Ectodermal cell (in vitro differentiated cells): Measurements from ENCODE around the gene GPX7.
"Not testable (repeated sequence)": the region's sequence is repeated elsewhere in the genome, so short reads cannot be mapped to it uniquely, and the experiment has no call there.

Experiments used
- H3K27ac ChIP-seq: 2 replicates; pipeline ENCODE4 v1.7.0; 2013; ENCODE audit warnings: mild to moderate bottlenecking, low read depth, low read length; ENCODE audit not compliant: insufficient read depth, poor library complexity, severe bottlenecking
- H3K27me3 ChIP-seq: 2 replicates; pipeline ENCODE4 v1.7.0; 2013; ENCODE audit warnings: mild to moderate bottlenecking, low read length; ENCODE audit not compliant: insufficient read depth, control insufficient read depth, poor library complexity, severe bottlenecking
- H3K36me3 ChIP-seq: one replicate; pipeline ENCODE4 v1.7.0; 2013; ENCODE audit warnings: low read length; ENCODE audit not compliant: control insufficient read depth, insufficient read depth
- H3K4me1 ChIP-seq: one replicate; pipeline ENCODE4 v1.7.0; 2013; ENCODE audit warnings: low read length; ENCODE audit not compliant: control insufficient read depth, insufficient read depth
- H3K4me3 ChIP-seq: 2 replicates; pipeline ENCODE4 v1.7.0; 2013; ENCODE audit warnings: low read depth, low read length, control low read depth; ENCODE audit not compliant: insufficient read depth
- H3K9me3 ChIP-seq: 2 replicates; pipeline ENCODE4 v1.7.0; 2013; ENCODE audit warnings: mild to moderate bottlenecking, low read length, moderate library complexity; ENCODE audit not compliant: control insufficient read depth
- WGBS, 2 experiments: methylation state at CpG; one replicate each; pipeline ENCODE4 v1.1.7; 2013; ENCODE audit warnings: missing lambda C conversion rate in 2 of 2; 5-methylcytosine and 5-hydroxymethylcytosine counted together

The GPX7 gene

DNA sequence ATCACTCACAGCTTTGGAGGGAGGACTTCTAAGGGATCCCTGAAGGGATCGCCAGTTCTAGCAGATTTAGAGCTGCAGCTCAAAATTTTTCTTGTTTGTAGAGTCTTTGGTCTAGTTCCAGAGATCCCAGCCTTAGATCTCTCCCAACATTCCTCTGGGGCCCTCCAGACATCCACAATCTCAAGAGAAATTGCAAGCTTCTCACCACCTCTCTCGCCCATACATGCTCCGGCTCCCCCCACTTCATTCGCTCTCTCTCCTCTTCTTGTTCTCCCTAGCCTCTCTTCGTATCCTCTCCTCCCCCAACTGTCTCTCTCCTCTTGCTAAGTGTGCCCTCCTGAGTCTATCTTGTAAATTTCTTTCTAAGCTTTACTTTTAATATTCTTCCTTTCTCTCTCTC, 34.2 kb upstream of the GPX7 start:
- no peak overlapping the region for H3K4me3 ChIP-seq
- WGBS, 2 experiments = 66 to 69% methylated on average over 5 of the region's 5 CpGs

DNA sequence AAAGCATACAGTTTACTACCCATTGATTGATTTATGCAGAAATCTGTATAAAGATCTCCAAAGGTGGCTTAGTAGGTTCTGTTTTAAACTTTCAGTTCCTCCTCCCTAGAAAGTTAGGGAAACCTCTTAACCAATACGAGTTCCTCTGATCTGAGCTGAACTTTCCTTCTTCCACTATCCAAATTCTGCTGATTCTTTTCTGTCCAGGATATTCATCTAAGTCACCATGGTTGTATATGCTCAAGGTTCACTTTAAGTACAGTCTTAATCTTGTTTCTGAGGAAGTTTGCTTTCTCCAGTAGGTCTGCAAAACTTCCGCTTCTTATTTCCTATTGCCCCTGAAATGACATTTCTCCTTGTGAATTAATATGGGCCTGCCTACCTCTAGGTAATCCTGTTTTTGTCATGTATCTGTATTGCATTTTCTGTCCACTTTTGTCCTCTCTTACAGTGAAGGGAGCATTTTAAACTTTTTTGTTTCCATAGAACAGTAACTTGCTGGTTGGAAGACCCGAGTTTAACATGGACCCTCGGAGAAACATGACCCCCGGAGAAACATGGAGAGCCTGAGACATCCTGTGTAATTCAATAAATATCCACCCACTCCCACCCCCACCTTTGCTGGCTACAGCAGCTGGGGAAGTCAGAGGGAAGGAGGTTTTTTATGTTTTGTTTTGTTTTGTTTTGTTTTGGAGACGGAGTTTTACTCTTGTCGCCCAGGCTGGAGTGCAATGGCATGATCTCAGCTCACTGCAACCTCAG, 32.5 kb upstream of the GPX7 start:
- 89 to 94% methylated on average over 7 of the region's 7 CpGs for WGBS, 2 experiments
- Histone ChIP-seq H3K27ac (no peak overlapping the region), H3K4me3 (no peak overlapping the region), H3K27me3 (no peaks in the 10 kb centered on the region), H3K4me1 (peaks cover 10% of the 10 kb centered on the region), H3K9me3 (no peaks in the 10 kb centered on the region), H3K36me3 (no peaks in the 10 kb centered on the region)

More for the DNA sequence above, 34.2 kb upstream of the GPX7 start:
- Histone ChIP-seq H3K27ac (no peak overlapping the region), H3K27me3 (no peaks in the 10 kb centered on the region), H3K9me3 (no peaks in the 10 kb centered on the region), H3K4me1 (peaks cover 10% of the 10 kb centered on the region), H3K36me3 (no peaks in the 10 kb centered on the region)

DNA sequence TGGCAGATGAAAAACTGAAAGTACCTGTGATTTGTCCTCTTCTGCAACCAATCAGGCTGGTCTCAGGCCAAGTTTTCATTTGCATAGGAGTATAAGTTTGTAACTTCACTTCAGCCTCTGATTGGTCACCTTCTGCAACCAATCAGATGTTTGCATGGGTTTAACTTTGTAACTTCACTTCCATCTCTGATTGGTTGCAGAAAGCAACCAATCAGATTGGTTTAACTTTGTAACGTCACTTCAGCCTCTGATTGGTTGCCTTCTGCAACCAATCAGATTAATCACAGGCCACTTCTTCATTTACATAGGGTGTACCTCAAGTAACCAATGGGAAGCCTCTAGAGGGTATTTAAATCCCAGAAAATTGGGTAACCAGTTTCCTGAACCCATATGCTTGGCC, 30.4 kb upstream of the GPX7 start:
- Histone ChIP-seq H3K4me1 (peaks cover 10% of the 10 kb centered on the region), H3K4me3 (no peak overlapping the region), H3K36me3 (no peaks in the 10 kb centered on the region), H3K27me3 (no peaks in the 10 kb centered on the region), H3K9me3 (no peaks in the 10 kb centered on the region), H3K27ac (no peak overlapping the region)
- WGBS, 2 experiments = 88 to 100% methylated on average over 1 of the region's 1 CpG

DNA sequence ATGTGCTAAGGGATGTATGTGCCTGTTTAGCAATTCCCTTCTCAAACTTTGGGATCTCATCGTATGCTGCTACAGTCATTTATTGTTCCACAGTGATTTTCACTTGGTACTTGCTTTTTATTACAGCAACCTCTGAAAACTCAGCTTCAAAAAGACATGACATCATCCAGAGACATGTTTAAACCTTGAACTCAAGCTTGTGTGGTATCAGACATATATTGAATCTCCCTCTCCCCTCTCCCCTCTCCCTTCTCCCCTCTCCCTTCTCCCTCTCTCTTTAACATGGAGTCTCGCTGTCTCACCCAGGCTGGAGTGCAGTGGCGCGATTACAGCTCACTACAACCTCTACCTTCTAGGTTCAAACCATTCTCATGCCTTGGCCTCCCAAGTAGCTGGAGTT, 29.8 kb upstream of the GPX7 start:
- H3K27me3 ChIP-seq = no peaks in the 10 kb centered on the region
- 92 to 94% methylated on average over 4 of the region's 4 CpGs for WGBS, 2 experiments
- H3K4me3 ChIP-seq = no peak overlapping the region
- H3K9me3 ChIP-seq = no peaks in the 10 kb centered on the region
- H3K36me3 ChIP-seq = no peaks in the 10 kb centered on the region
- peaks cover 10% of the 10 kb centered on the region for H3K4me1 ChIP-seq
- H3K27ac ChIP-seq = no peak overlapping the region

DNA sequence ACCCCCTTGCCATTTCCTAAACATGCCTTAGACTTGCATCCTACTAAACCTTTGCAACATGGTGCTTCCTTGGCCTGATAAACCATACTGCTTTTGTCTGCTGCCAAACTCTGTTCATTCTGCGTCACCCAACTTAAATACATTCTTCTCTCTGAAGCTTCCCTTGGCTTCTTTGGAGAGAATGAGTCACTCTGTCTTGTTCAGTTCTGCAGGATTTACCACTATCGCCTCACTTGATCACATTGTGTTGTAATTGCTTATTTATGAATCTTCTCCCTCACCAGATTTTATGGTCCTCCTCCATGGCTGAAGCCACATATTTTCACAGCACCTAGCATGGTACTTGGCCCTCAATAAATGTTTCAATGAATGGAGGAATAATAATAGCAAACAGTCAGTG, 27.6 kb upstream of the GPX7 start:
- Histone ChIP-seq H3K9me3 (no peaks in the 10 kb centered on the region), H3K4me3 (no peak overlapping the region), H3K4me1 (no peaks in the 10 kb centered on the region), H3K27ac (no peak overlapping the region), H3K27me3 (no peaks in the 10 kb centered on the region), H3K36me3 (no peaks in the 10 kb centered on the region)
- WGBS, 2 experiments = 97 to 100% methylated on average over 2 of the region's 2 CpGs

DNA sequence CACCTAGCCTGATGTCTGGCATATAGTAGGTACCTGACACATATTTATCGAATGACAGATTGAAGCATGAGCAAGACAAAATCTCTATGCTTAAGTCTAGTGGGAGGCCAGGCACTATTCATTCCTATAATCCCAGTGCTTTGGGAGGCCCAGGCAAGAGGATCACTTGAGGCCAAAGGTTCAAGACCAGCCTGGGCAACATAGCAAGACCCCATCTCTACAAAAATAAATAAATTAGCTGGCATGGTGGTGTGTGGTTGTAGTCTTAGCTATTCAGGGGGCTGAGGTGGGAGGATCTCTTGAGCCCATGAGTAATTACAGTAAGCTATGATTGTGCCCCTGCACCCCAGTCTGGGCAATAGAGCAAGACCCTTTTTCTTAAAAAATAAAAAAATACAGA, 26.1 kb upstream of the GPX7 start:
- 88 to 91% methylated on average over 1 of the region's 1 CpG for WGBS, 2 experiments
- Histone ChIP-seq H3K4me3 (no peak overlapping the region), H3K27me3 (no peaks in the 10 kb centered on the region), H3K9me3 (no peaks in the 10 kb centered on the region), H3K36me3 (no peaks in the 10 kb centered on the region), H3K27ac (no peak overlapping the region), H3K4me1 (no peaks in the 10 kb centered on the region)

DNA sequence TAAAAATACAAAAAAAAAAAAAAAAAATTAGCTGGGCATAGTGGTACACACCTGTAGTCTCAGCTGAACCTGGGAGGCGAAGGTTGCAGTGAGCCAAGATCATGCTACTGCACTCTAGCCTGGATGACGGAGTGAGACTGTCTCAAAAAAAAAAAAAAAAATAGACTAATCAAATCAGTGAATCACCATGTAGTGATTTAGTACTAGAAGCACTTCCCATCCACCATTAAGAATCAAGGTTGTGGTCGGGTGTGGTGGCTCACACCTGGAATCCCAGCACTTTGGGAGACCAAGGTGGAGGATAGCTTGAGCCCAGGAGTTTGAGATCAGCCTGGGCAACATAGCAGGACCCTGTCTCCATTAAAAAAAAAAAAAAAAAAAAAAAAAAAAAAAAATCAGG, 24.1 kb upstream of the GPX7 start:
- not testable (repeated sequence) for H3K4me3 ChIP-seq, H3K36me3 ChIP-seq, H3K27ac ChIP-seq, H3K4me1 ChIP-seq, H3K27me3 ChIP-seq, H3K9me3 ChIP-seq
- WGBS, 2 experiments = 92% methylated on average over 3 of the region's 3 CpGs

DNA sequence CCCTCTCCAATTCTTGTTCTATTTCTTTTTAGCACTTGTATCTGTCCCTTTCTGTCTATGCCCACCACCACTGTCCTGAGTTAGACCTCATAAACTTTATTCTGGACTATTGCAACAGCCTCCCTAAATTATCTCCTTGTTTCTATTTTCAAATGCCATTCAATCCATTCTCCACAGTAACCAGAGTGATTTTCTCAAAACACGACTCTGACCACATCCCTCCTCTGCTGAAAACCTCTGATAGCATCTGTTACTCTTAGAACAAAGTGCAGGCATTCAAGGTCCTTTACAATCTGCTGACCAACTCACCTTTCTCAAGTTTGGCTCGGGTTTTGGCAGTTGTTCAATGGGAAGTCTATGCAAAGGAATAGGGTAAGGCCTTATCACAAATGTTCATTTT, 22.8 kb upstream of the GPX7 start:
- Histone ChIP-seq H3K27ac (no peak overlapping the region), H3K36me3 (no peaks in the 10 kb centered on the region), H3K4me1 (no peaks in the 10 kb centered on the region), H3K27me3 (no peaks in the 10 kb centered on the region), H3K9me3 (no peaks in the 10 kb centered on the region), H3K4me3 (no peak overlapping the region)
- 90 to 96% methylated on average over 2 of the region's 2 CpGs for WGBS, 2 experiments

DNA sequence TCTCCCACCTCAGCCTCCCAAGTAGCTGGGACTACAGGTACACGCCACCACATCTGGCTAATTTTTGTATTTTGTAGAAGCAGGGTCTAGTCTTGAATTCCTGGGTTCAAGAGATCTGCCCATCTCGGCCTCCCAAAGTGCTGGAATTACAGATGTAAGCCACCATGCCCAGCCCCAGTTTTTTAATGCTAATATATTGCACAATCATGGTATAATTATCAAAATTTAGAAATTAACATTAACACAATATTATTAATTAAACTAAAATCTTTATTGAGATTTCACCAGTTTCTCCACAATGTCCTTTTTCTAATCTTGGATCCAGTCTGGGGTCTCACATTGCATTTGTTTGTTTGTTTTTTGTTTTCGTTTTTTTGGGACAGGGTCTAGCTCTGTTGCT, 21.9 kb upstream of the GPX7 start:
- Histone ChIP-seq H3K9me3 (no peaks in the 10 kb centered on the region), H3K27ac (no peak overlapping the region), H3K27me3 (no peaks in the 10 kb centered on the region), H3K36me3 (no peaks in the 10 kb centered on the region), H3K4me1 (no peaks in the 10 kb centered on the region), H3K4me3 (no peak overlapping the region)
- WGBS, 2 experiments = 87 to 94% methylated on average over 3 of the region's 3 CpGs

DNA sequence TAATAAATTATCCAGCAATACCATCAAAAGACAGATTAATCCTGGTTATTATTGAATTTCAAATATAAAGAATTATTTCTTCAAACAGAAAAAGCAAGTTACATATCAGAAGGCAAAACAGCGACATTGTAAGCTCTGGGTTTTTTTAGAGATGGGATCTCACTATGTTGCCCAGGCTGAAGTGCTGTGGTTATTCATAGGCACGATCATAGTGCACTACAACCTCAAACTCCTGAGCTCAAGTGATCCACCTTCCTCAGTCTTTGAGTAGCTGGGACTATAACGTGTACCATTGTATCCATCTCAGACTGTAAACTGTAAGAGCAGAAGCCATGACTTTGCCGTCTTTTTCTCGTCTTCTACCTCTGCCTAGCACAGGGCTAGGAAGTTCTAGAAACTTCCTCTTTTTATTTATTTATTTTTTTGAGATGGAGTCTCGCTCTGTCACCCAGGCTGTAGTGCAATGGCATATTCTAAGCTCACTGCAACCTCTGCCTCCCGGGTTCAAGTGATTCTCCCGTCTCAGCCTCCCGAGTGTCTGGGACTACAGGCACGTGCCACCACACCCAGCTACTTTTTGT, 20.0 kb upstream of the GPX7 start:
- Histone ChIP-seq H3K4me1 (peaks cover 7% of the 10 kb centered on the region), H3K4me3 (no peak overlapping the region), H3K9me3 (no peaks in the 10 kb centered on the region), H3K27me3 (no peaks in the 10 kb centered on the region), H3K27ac (no peak overlapping the region), H3K36me3 (no peaks in the 10 kb centered on the region)
- WGBS, 2 experiments = 94 to 95% methylated on average over 10 of the region's 10 CpGs
